ENCODE data around the gene JAKMIP3.

- TF ChIP-seq, protein P1, sequence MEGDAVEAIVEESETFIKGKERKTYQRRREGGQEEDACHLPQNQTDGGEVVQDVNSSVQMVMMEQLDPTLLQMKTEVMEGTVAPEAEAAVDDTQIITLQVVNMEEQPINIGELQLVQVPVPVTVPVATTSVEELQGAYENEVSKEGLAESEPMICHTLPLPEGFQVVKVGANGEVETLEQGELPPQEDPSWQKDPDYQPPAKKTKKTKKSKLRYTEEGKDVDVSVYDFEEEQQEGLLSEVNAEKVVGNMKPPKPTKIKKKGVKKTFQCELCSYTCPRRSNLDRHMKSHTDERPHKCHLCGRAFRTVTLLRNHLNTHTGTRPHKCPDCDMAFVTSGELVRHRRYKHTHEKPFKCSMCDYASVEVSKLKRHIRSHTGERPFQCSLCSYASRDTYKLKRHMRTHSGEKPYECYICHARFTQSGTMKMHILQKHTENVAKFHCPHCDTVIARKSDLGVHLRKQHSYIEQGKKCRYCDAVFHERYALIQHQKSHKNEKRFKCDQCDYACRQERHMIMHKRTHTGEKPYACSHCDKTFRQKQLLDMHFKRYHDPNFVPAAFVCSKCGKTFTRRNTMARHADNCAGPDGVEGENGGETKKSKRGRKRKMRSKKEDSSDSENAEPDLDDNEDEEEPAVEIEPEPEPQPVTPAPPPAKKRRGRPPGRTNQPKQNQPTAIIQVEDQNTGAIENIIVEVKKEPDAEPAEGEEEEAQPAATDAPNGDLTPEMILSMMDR (IDR thresholded peaks at IDR 0.05; ENCODE audit: low read depth, low read length, poor library complexity, severe bottlenecking), result no peak
- TF ChIP-seq EZH2phosphoT487 (IDR thresholded peaks at IDR 0.05; ENCODE audit: borderline replicate concordance, low read length), result no peak
These were observed 49.2 kb upstream of the JAKMIP3 start for GRCh38 chr10:132016514-132016913.

Measured in DOHH2 (cell line).